Measurements from ENCODE around the gene BLVRA. TPM values are rescaled to one million over a fixed set of nuclear protein-coding genes. Genes with fewer than 3 reads are reported as not detected.

Gene BLVRA
- total and polyA plus RNA-seq, 2 experiments from 2014 or later, result 21.0 to 34.2 TPM

DNA sequence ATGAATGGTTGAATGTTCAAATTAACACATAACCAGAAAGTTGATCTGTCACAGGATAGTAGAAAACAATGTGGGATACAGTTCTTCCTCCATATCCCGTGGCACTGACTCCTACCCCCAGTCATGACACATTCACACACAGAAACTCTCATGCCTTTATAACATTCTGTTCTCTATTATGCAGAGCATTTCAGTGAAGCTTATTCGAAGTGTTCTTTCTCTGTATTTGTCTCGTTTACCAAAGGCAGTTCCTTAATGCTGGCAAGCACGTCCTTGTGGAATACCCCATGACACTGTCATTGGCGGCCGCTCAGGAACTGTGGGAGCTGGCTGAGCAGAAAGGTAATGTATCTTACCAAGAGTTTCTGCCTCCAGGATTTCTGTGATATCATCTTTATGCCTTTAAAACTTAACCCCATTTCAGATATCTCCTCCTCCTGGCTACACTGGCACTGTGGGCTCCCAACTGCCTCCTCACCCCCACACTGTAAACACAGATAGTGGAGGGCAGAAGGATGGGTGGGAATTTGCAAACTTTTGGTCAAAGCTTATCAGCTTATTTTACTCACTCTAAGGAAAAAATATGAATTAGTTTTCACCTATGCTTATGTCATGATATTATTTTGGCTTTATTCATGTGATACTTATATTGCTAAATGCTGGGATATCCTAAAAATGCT, 34.1 kb downstream of the BLVRA start:
- Histone ChIP-seq H4K20me1 (ENCODE audit: insufficient read depth, poor library complexity, severe bottlenecking) (no peaks in the 10 kb centered on the region), H3K9me2 (replicated peaks; ENCODE audit: insufficient read depth) (no peaks in the 10 kb centered on the region), H2AFZ (no peak overlapping the region), H3K27ac (no peak overlapping the region), H3K4me1 (ENCODE audit: insufficient read depth) (no peaks in the 10 kb centered on the region), H3K27me3 (no peaks in the 10 kb centered on the region), H3K36me3 (replicated peaks; ENCODE audit: insufficient read depth, low read depth) (no peaks in the 10 kb centered on the region), H3K4me3 (no peak overlapping the region), H3K9me3 (ENCODE audit: low read depth) (no peaks in the 10 kb centered on the region), H3K4me2 (no peak overlapping the region), H3K79me2 (no peaks in the 10 kb centered on the region)
- TF ChIP-seq EZH2phosphoT487 (IDR thresholded peaks at IDR 0.05; ENCODE audit: low read depth, severe bottlenecking, unreplicated experiment) (no peak), EZH2 (IDR thresholded peaks at IDR 0.05; ENCODE audit: borderline replicate concordance) (no peak)
- TF ChIP-seq, protein P1, sequence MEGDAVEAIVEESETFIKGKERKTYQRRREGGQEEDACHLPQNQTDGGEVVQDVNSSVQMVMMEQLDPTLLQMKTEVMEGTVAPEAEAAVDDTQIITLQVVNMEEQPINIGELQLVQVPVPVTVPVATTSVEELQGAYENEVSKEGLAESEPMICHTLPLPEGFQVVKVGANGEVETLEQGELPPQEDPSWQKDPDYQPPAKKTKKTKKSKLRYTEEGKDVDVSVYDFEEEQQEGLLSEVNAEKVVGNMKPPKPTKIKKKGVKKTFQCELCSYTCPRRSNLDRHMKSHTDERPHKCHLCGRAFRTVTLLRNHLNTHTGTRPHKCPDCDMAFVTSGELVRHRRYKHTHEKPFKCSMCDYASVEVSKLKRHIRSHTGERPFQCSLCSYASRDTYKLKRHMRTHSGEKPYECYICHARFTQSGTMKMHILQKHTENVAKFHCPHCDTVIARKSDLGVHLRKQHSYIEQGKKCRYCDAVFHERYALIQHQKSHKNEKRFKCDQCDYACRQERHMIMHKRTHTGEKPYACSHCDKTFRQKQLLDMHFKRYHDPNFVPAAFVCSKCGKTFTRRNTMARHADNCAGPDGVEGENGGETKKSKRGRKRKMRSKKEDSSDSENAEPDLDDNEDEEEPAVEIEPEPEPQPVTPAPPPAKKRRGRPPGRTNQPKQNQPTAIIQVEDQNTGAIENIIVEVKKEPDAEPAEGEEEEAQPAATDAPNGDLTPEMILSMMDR (IDR thresholded peaks at IDR 0.05; ENCODE audit: poor library complexity), result no peak
- DNase-seq (ENCODE audit: low spot score), result no peak
- 91% methylated on average over 6 of the region's 6 CpGs for WGBS (ENCODE audit: low lambda C conversion rate, missing lambda C conversion rate)

DNA sequence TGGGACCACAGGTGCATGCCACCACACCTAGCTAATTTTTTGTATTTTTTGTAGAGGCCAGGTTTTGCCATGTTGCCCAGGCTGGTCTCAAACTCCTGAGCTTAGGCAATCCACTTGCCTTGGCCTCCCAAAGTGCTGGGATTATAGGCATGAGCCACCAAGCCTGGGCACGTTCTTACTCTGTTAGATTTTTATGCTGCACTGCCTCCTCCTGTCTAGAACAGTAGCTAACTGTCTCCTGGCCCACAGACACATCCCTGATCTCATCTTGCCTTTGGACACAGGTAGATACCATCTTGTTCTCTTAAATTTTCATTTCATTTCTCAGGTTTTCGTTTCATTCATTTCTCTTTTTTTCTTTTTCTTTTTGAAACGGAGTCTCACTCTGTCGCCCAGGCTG, 41.1 kb downstream of the BLVRA start:
- Histone ChIP-seq H3K4me3 (no peak overlapping the region), H3K79me2 (no peaks in the 10 kb centered on the region), H3K27me3 (no peaks in the 10 kb centered on the region), H2AFZ (no peak overlapping the region), H3K9me2 (replicated peaks; ENCODE audit: insufficient read depth) (no peaks in the 10 kb centered on the region), H3K4me1 (ENCODE audit: insufficient read depth) (no peaks in the 10 kb centered on the region), H3K36me3 (replicated peaks; ENCODE audit: insufficient read depth, low read depth) (no peaks in the 10 kb centered on the region), H4K20me1 (ENCODE audit: insufficient read depth, poor library complexity, severe bottlenecking) (no peaks in the 10 kb centered on the region), H3K27ac (no peak overlapping the region), H3K9me3 (ENCODE audit: low read depth) (no peaks in the 10 kb centered on the region), H3K4me2 (no peak overlapping the region)
- TF ChIP-seq EZH2phosphoT487 (IDR thresholded peaks at IDR 0.05; ENCODE audit: low read depth, severe bottlenecking, unreplicated experiment), result no peak
- TF ChIP-seq, protein P1 (IDR thresholded peaks at IDR 0.05; ENCODE audit: poor library complexity), result no peak
- TF ChIP-seq EZH2 (IDR thresholded peaks at IDR 0.05; ENCODE audit: borderline replicate concordance), result no peak
- 89% methylated on average over 4 of the region's 4 CpGs for WGBS (ENCODE audit: low lambda C conversion rate, missing lambda C conversion rate)
- no peak for DNase-seq (ENCODE audit: low spot score)

- no peaks in the 10 kb centered on the region for H3K27me3 ChIP-seq
- no peak for DNase-seq (ENCODE audit: low spot score)
- WGBS (ENCODE audit: low lambda C conversion rate, missing lambda C conversion rate), result 92% methylated on average over 2 of the region's 2 CpGs
- H3K4me3 ChIP-seq, result no peak overlapping the region
- no peaks in the 10 kb centered on the region for H3K4me1 ChIP-seq (ENCODE audit: insufficient read depth)
- no peak overlapping the region for H2AFZ ChIP-seq
- H3K9me2 ChIP-seq (replicated peaks; ENCODE audit: insufficient read depth), result no peaks in the 10 kb centered on the region
- no peaks in the 10 kb centered on the region for H3K79me2 ChIP-seq
- no peak overlapping the region for H3K27ac ChIP-seq
- no peaks in the 10 kb centered on the region for H3K36me3 ChIP-seq (replicated peaks; ENCODE audit: insufficient read depth, low read depth)
- no peaks in the 10 kb centered on the region for H3K9me3 ChIP-seq (ENCODE audit: low read depth)
- H3K4me2 ChIP-seq, result no peak overlapping the region
- TF ChIP-seq EZH2 (IDR thresholded peaks at IDR 0.05; ENCODE audit: borderline replicate concordance), result no peak
- TF ChIP-seq, protein P1 (IDR thresholded peaks at IDR 0.05; ENCODE audit: poor library complexity), result no peak
- TF ChIP-seq EZH2phosphoT487 (IDR thresholded peaks at IDR 0.05; ENCODE audit: low read depth, severe bottlenecking, unreplicated experiment), result no peak
- H4K20me1 ChIP-seq (ENCODE audit: insufficient read depth, poor library complexity, severe bottlenecking), result no peaks in the 10 kb centered on the region
These were observed 45.4 kb downstream of the BLVRA start for GRCh38 chr7:43803865-43804264.

Data from hepatocyte (in vitro differentiated cells).